GM23338 (cell line): ENCODE data around the gene NDC80. TPM values are rescaled to one million over a fixed set of nuclear protein-coding genes. Genes with fewer than 3 reads are reported as not detected.

ENCODE experiments used
- ATAC-seq: fragments of 200-7000 bp; cut with Tn5 transposase; 3 replicates; pipeline ENCODE4 v1.9.1; 2020
- DNase-seq: peaks from one replicate; pipeline ENCODE4 v3.0.0-alpha.2; 2015; ENCODE audit warnings: low spot score
- H2AFZ ChIP-seq: fragments of 200-600 bp; sonication (generic); 2 replicates; pipeline ENCODE4 v1.8.0; 2016; ENCODE audit warnings: antibody characterized with exemption, mild to moderate bottlenecking, moderate library complexity
- H3F3A ChIP-seq: fragments of 200-600 bp; sonication (generic); replicated peaks from 2 replicates; pipeline ENCODE4 v1.8.0; 2017; ENCODE audit warnings: antibody characterized with exemption, mixed run types, low read depth
- H3K27ac ChIP-seq: fragments of 200-600 bp; sonication (generic); 2 replicates; pipeline ENCODE4 v1.6.1; 2016; ENCODE audit warnings: low read depth
- H3K27me3 ChIP-seq: fragments of 200-600 bp; sonication (generic); 2 replicates; pipeline ENCODE4 v1.8.0; 2016; ENCODE audit warnings: mild to moderate bottlenecking, mixed run types, moderate library complexity; ENCODE audit not compliant: insufficient read depth
- H3K36me3 ChIP-seq: fragments of 200-600 bp; sonication (generic); 2 replicates; pipeline ENCODE4 v1.8.0; 2016; ENCODE audit warnings: mild to moderate bottlenecking; ENCODE audit not compliant: insufficient read depth
- H3K4me1 ChIP-seq: fragments of 200-600 bp; sonication (generic); 2 replicates; pipeline ENCODE4 v1.8.0; 2016; ENCODE audit warnings: mild to moderate bottlenecking, moderate library complexity; ENCODE audit not compliant: insufficient read depth
- H3K4me2 ChIP-seq: fragments of 200-600 bp; sonication (generic); 2 replicates; pipeline ENCODE4 v1.7.1; 2017; ENCODE audit warnings: mixed run types
- H3K4me3 ChIP-seq: fragments of 200-600 bp; sonication (generic); 2 replicates; pipeline ENCODE4 v1.6.1; 2016; ENCODE audit warnings: mixed run types
- H3K79me2 ChIP-seq: fragments of 200-600 bp; sonication (generic); replicated peaks from 2 replicates; pipeline ENCODE4 v1.8.0; 2017; ENCODE audit warnings: mild to moderate bottlenecking; ENCODE audit not compliant: insufficient read depth
- H3K9me2 ChIP-seq: fragments of 200-600 bp; sonication (generic); 2 replicates; pipeline ENCODE4 v1.8.0; 2017; ENCODE audit not compliant: insufficient read depth
- H4K20me1 ChIP-seq: fragments of 200-600 bp; sonication (generic); replicated peaks from 2 replicates; pipeline ENCODE4 v1.8.0; 2017; ENCODE audit warnings: mild to moderate bottlenecking; ENCODE audit not compliant: insufficient read depth
- H3K27ac Mint-ChIP-seq: 2 replicates; pipeline ENCODE4 v1.8.0; 2020; ENCODE audit warnings: inconsistent platforms, mild to moderate bottlenecking, moderate library complexity, mixed read lengths
- H3K27me3 Mint-ChIP-seq: 3 replicates; pipeline ENCODE4 v1.8.0; 2022; ENCODE audit warnings: low read depth, mild to moderate bottlenecking, moderate library complexity, mixed read lengths, inconsistent platforms; ENCODE audit not compliant: insufficient read depth, poor library complexity
- H3K36me3 Mint-ChIP-seq: 3 replicates; pipeline ENCODE4 v1.8.0; 2021; ENCODE audit warnings: low read depth, mild to moderate bottlenecking, inconsistent platforms, moderate library complexity, mixed read lengths
- H3K4me1 Mint-ChIP-seq: 3 replicates; pipeline ENCODE4 v1.8.0; 2020; ENCODE audit warnings: mild to moderate bottlenecking, inconsistent platforms, mixed read lengths
- H3K4me3 Mint-ChIP-seq: 3 replicates; pipeline ENCODE4 v1.8.0; 2021; ENCODE audit warnings: moderate library complexity, mild to moderate bottlenecking, inconsistent platforms, mixed read lengths
- H3K9me3 Mint-ChIP-seq: 3 replicates; pipeline ENCODE4 v1.8.0; 2020; ENCODE audit warnings: moderate library complexity, mild to moderate bottlenecking, inconsistent platforms, mixed read lengths
- EZH2 ChIP-seq: fragments of 200-600 bp; sonication (generic); IDR thresholded peaks from one replicate; pipeline ENCODE4 v1.8.0; 2017; ENCODE audit warnings: antibody characterized with exemption, mild to moderate bottlenecking, low read depth; ENCODE audit not compliant: unreplicated experiment
- NANOG ChIP-seq: IDR thresholded peaks from 2 replicates; pipeline ENCODE4 v1.6.1; 2016; ENCODE audit warnings: antibody characterized with exemption, borderline replicate concordance
- POLR2AphosphoS5 ChIP-seq: IDR thresholded peaks from 2 replicates; pipeline ENCODE4 v1.6.1; 2016; ENCODE audit warnings: antibody characterized with exemption, low read depth
- ZNF114 ChIP-seq: fragments of 250-450 bp; sonication (Bioruptor Pico); IDR thresholded peaks from 2 replicates; pipeline ENCODE4 v1.5.0; 2020; ENCODE audit warnings: mild to moderate bottlenecking, moderate library complexity
- ZNF331 ChIP-seq: fragments of 250-450 bp; sonication (Bioruptor Pico); IDR thresholded peaks from 2 replicates; pipeline ENCODE4 v1.5.0; 2020; ENCODE audit warnings: low read depth, mild to moderate bottlenecking, moderate library complexity
- ZNF462 ChIP-seq: fragments of 250-450 bp; sonication (Bioruptor Pico); IDR thresholded peaks from 2 replicates; pipeline ENCODE4 v1.5.0; 2020; ENCODE audit warnings: mild to moderate bottlenecking, moderate library complexity
- polyA plus RNA-seq: library from polyadenylated mRNA; unstranded; fragments of >200 nt; fragmentation: Nextera tagmentation; extraction: Ambion mirVana; gene quantifications from 2 replicates; pipeline ENCODE4 v1.2.1, GENCODE V29; 2016
- total RNA-seq: library from RNA; depleted of rRNA; stranded (reverse); fragments of >200 nt; shearing (Covaris generic); gene quantifications from 2 replicates; pipeline ENCODE4 v1.2.3, GENCODE V29; 2014
- TF ChIP-seq, protein P1 (sequence below), 2 experiments: fragments of 200-600 bp in 1 of 2; sonication (generic) in 1 of 2; conservative IDR thresholded peaks; 2 replicates each; pipeline versions ENCODE4 v1.5.1 to v1.6.1; 2016 to 2017; ENCODE audit warnings: antibody characterized with exemption in 2 of 2, low read depth in 2 of 2, mild to moderate bottlenecking in 2 of 2, moderate library complexity in 1 of 2

Gene NDC80
- total and polyA plus RNA-seq, 2 experiments from 2014 or later = 36.6 to 58.4 TPM

GRCh38 chr18:2532797-2533196 lies 38.6 kb upstream of the NDC80 start:
- H2AFZ ChIP-seq = no peak overlapping the region
- DNase-seq = no peak
- H3K4me3 ChIP-seq = no peak overlapping the region

More at GRCh38 chr18:2532797-2533196, 38.6 kb upstream of the NDC80 start:
- Mint-ChIP-seq H3K27ac (no peak overlapping the region), H3K4me1 (peaks cover 10% of the 10 kb centered on the region; the same call in 2 of the 3 replicates), H3K27me3 (peaks cover 2% of the 10 kb centered on the region), H3K4me3 (no peak overlapping the region), H3K36me3 (peaks cover 15% of the 10 kb centered on the region), H3K9me3 (peaks cover 13% of the 10 kb centered on the region)
- H3K4me1 ChIP-seq = no peaks in the 10 kb centered on the region
- H3K79me2 ChIP-seq = no peaks in the 10 kb centered on the region
- H3K27ac ChIP-seq = no peak overlapping the region
- H3K36me3 ChIP-seq = no peaks in the 10 kb centered on the region; the same call in 1 of the 2 replicates
- 0 out of 2 replicates have a peak, but pooled peaks cover 7% of the 10 kb centered on the region for H3K9me2 ChIP-seq
- no peaks in the 10 kb centered on the region for H3K27me3 ChIP-seq
- no peaks in the 10 kb centered on the region for H3F3A ChIP-seq
- TF ChIP-seq ZNF331 (CRISPR knock-in tag) (no peak), EZH2 (no peak), ZNF114 (CRISPR knock-in tag) (no peak), ZNF462 (CRISPR knock-in tag) (no peak), NANOG (no peak), POLR2AphosphoS5 (no peak)
- TF ChIP-seq, protein P1, sequence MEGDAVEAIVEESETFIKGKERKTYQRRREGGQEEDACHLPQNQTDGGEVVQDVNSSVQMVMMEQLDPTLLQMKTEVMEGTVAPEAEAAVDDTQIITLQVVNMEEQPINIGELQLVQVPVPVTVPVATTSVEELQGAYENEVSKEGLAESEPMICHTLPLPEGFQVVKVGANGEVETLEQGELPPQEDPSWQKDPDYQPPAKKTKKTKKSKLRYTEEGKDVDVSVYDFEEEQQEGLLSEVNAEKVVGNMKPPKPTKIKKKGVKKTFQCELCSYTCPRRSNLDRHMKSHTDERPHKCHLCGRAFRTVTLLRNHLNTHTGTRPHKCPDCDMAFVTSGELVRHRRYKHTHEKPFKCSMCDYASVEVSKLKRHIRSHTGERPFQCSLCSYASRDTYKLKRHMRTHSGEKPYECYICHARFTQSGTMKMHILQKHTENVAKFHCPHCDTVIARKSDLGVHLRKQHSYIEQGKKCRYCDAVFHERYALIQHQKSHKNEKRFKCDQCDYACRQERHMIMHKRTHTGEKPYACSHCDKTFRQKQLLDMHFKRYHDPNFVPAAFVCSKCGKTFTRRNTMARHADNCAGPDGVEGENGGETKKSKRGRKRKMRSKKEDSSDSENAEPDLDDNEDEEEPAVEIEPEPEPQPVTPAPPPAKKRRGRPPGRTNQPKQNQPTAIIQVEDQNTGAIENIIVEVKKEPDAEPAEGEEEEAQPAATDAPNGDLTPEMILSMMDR (conservative IDR thresholded peaks at IDR 0.05; ENCODE audit: low read depth in 2 of 2) = no peak
- H4K20me1 ChIP-seq = no peaks in the 10 kb centered on the region
- ATAC-seq = no peak
- no peak overlapping the region for H3K4me2 ChIP-seq
